GM12872 (cell line): ENCODE measurements around the gene CPOX.
A peak's percentile ranks its signal among the peaks of the same experiment; 100 is the strongest.

Experiments
- CTCF ChIP-seq: IDR thresholded peaks from 3 replicates; pipeline ENCODE4 v1.5.1; 2011; ENCODE audit warnings: low read depth, mild to moderate bottlenecking, low read length, moderate library complexity; ENCODE audit not compliant: insufficient read depth

Gene CPOX

GRCh38 chr3:98580401-98581386 lies 12.7 kb downstream of the CPOX start:
- no peak for TF ChIP-seq CTCF

- TF ChIP-seq CTCF = no peak
These were observed 16.1 kb downstream of the CPOX start for GRCh38 chr3:98577178-98577895.

- no peak for TF ChIP-seq CTCF
These were observed 19.3 kb downstream of the CPOX start for GRCh38 chr3:98574132-98574531.

- peak; percentile 38; the same call in 2 of the 3 replicates for TF ChIP-seq CTCF
These were observed 20.2 kb downstream of the CPOX start for GRCh38 chr3:98573181-98573728.

- no peak for TF ChIP-seq CTCF
These were observed 25.0 kb downstream of the CPOX start for GRCh38 chr3:98568402-98568801.

GRCh38 chr3:98567666-98568270 lies 25.6 kb downstream of the CPOX start:
- TF ChIP-seq CTCF = no peak

GRCh38 chr3:98565843-98566242 lies 27.6 kb downstream of the CPOX start:
- no peak for TF ChIP-seq CTCF
